Fibroblast of pulmonary artery (primary cell): ENCODE results near the gene PPP1R2C.

Source experiments
- DNase-seq: peaks from one replicate; pipeline ENCODE4 v3.0.0-alpha.2; 2010; ENCODE audit warnings: low read depth
- H3K4me3 ChIP-seq: replicated peaks from 2 replicates; pipeline ENCODE4 v1.5.1; 2011; ENCODE audit warnings: low read depth, mild to moderate bottlenecking, control low read depth, low read length, moderate library complexity
- TF ChIP-seq, protein P1 (sequence below): IDR thresholded peaks from 2 replicates; pipeline ENCODE4 v1.5.1; 2011; ENCODE audit warnings: mild to moderate bottlenecking, control low read depth, low read length, inconsistent platforms; ENCODE audit errors: missing control alignments

Gene PPP1R2C

GRCh38 chrX:42778096-42778495 is at the start of gene PPP1R2C:
Gene PPP1R2C (minus strand): TSS chrX:42778163. CDS start chrX:42778079, 84 bp downstream.
- TF ChIP-seq, protein P1, sequence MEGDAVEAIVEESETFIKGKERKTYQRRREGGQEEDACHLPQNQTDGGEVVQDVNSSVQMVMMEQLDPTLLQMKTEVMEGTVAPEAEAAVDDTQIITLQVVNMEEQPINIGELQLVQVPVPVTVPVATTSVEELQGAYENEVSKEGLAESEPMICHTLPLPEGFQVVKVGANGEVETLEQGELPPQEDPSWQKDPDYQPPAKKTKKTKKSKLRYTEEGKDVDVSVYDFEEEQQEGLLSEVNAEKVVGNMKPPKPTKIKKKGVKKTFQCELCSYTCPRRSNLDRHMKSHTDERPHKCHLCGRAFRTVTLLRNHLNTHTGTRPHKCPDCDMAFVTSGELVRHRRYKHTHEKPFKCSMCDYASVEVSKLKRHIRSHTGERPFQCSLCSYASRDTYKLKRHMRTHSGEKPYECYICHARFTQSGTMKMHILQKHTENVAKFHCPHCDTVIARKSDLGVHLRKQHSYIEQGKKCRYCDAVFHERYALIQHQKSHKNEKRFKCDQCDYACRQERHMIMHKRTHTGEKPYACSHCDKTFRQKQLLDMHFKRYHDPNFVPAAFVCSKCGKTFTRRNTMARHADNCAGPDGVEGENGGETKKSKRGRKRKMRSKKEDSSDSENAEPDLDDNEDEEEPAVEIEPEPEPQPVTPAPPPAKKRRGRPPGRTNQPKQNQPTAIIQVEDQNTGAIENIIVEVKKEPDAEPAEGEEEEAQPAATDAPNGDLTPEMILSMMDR = no peak
- no peak for DNase-seq
- H3K4me3 ChIP-seq = no peak within 1 kb of the TSS

- TF ChIP-seq, protein P1 = no peak
- H3K4me3 ChIP-seq = no peak overlapping the region
- no peak for DNase-seq
These were observed 47.2 kb upstream of the PPP1R2C start for GRCh38 chrX:42825201-42825600.

GRCh38 chrX:42824541-42824940 is 46.6 kb upstream of the PPP1R2C start:
- no peak overlapping the region for H3K4me3 ChIP-seq
- TF ChIP-seq, protein P1 = no peak
- DNase-seq = no peak

GRCh38 chrX:42823443-42823842 is 45.5 kb upstream of the PPP1R2C start:
- H3K4me3 ChIP-seq = no peak overlapping the region
- no peak for DNase-seq
- TF ChIP-seq, protein P1 = no peak

DNA sequence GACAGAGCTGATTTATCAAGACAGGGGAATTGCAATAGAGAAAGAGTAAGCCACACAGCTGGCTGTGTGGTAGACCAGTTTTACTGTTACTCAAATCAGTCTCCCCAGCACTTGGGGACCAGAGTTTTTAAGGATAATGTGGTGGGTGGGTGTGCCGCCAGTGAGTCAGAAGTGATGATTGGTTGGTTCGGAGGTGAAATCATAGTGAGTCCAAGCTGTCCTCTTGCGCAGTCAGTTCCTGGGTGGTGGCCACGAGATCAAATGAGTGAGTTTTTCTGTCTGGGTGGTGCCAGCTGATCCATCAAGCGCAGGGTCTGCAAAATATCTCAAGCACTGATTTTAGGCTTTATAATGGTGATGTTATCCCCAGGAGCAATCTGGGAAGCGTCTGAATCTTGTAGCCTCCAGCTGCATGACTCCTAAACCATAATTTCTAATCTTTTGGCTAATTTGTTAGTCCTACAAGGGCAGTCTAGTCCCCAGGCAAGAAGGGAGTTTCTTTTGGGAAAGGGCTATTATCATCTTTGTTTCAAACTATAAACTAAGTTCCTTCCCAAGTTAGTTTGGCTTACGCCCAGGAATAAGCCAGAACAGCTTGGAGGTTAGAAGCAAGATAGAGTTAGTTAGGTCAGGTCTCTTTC is 44.0 kb upstream of the PPP1R2C start:
- no peak overlapping the region for H3K4me3 ChIP-seq
- no peak for DNase-seq
- TF ChIP-seq, protein P1 = no peak

DNA sequence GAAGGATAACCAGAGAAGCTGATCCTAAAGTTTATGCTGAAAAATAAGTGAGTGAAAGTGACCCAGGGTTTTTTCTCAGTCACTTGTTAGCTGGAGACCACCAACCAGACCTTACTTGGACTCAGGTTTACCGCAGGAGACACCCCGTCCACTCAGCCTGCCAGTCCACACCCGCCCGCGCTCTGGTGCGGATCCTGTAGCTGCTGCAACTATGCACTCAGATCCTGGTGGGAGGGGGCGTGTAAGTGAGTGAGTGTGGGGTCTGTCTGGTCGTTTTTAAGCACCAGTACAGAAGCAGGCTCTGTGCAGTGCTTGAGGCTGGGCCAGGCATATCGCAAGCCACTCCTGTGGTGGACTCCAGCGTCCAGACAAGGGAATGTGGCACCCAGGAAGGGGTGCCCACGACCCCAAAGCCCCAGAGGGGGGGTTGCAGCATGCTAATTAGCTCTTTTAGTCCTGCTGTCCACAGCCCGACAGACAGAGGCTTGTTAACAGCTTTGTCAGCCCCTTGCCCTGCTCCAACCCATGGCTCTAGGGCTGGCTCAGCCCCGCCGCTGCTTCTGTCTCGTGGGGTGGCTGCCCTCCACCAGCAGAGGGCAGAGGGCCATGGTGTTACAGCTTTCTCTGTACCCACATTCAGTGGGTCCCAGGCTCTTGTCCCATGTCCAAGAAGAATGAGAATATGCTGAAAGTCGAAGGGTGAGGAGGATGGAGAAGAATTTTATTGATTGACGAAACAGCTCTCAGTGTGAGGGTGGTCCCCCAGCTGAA is 40.4 kb upstream of the PPP1R2C start:
- DNase-seq = no peak
- no peak overlapping the region for H3K4me3 ChIP-seq
- TF ChIP-seq, protein P1 = no peak
